WTC11 (cell line): ENCODE results near the gene PLXND1. TPM values are rescaled to one million over a fixed set of nuclear protein-coding genes. Genes with fewer than 3 reads are reported as not detected.

Source experiments
- ATAC-seq: fragments of 200-7000 bp; cut with Tn5 transposase; 2 replicates; pipeline ENCODE4 v1.10.0; 2021; ENCODE audit warnings: mild to moderate bottlenecking, moderate library complexity
- CTCF ChIA-PET: fragments of 300-600 bp; sonication (Branson Sonifier 250); formaldehyde crosslinking; loops from one replicate; lab custom pipeline; 2021; ENCODE audit warnings: antibody characterized with exemption; lab: Charles Lee
- POLR2A ChIA-PET: fragments of 350-600 bp; sonication (Branson Sonifier 250); formaldehyde crosslinking; loops from one replicate; lab custom pipeline; 2021; ENCODE audit warnings: antibody characterized with exemption; lab: Charles Lee
- DNase-seq: peaks from one replicate; pipeline ENCODE4 v3.0.0; 2021; ENCODE audit warnings: low spot score
- H3K27ac Mint-ChIP-seq: 2 replicates; pipeline ENCODE4 v1.8.0; 2021; ENCODE audit warnings: mixed read lengths
- H3K27me3 Mint-ChIP-seq: 2 replicates; pipeline ENCODE4 v1.8.0; 2021; ENCODE audit warnings: low read depth, mild to moderate bottlenecking, moderate library complexity, mixed read lengths
- H3K36me3 Mint-ChIP-seq: 2 replicates; pipeline ENCODE4 v1.8.0; 2021; ENCODE audit warnings: mixed read lengths
- H3K4me1 Mint-ChIP-seq: 2 replicates; pipeline ENCODE4 v1.8.0; 2022; ENCODE audit warnings: mixed read lengths
- H3K4me3 Mint-ChIP-seq: 2 replicates; pipeline ENCODE4 v1.8.0; 2021; ENCODE audit warnings: mild to moderate bottlenecking, moderate library complexity, mixed read lengths
- H3K9me3 Mint-ChIP-seq: 2 replicates; pipeline ENCODE4 v1.8.0; 2021; ENCODE audit warnings: mixed read lengths
- ATF2 ChIP-seq: sonication (generic); formaldehyde crosslinking; IDR thresholded peaks from 2 replicates; pipeline ENCODE4 v1.8.1; 2022; ENCODE audit warnings: low read depth, missing genetic modification reagents, borderline replicate concordance
- CDX4 ChIP-seq: fragments of 250-450 bp; sonication (Bioruptor Pico); IDR thresholded peaks from 2 replicates; pipeline ENCODE4 v1.9.0; 2021; ENCODE audit warnings: moderate library complexity, mild to moderate bottlenecking, inconsistent platforms, borderline replicate concordance
- ERG ChIP-seq: fragments of 250-450 bp; sonication (Bioruptor Pico); IDR thresholded peaks from 2 replicates; pipeline ENCODE4 v1.8.0; 2021; ENCODE audit warnings: mild to moderate bottlenecking
- FOXP1 ChIP-seq: sonication (generic); formaldehyde crosslinking; IDR thresholded peaks from 2 replicates; pipeline ENCODE4 v1.8.0; 2022; ENCODE audit warnings: missing genetic modification reagents, mild to moderate bottlenecking, moderate library complexity, borderline replicate concordance
- FOXP4 ChIP-seq: sonication (generic); formaldehyde crosslinking; IDR thresholded peaks from 2 replicates; pipeline ENCODE4 v1.8.0; 2022; ENCODE audit warnings: mild to moderate bottlenecking, missing genetic modification reagents
- JAZF1 ChIP-seq: fragments of 250-450 bp; sonication (Bioruptor Pico); IDR thresholded peaks from 2 replicates; pipeline ENCODE4 v1.9.0; 2021; ENCODE audit warnings: moderate library complexity, mild to moderate bottlenecking, inconsistent platforms
- JUN ChIP-seq: sonication (generic); formaldehyde crosslinking; IDR thresholded peaks from 2 replicates; pipeline ENCODE4 v1.8.0; 2023; ENCODE audit warnings: mild to moderate bottlenecking, missing genetic modification reagents
- MLX ChIP-seq: sonication (generic); formaldehyde crosslinking; IDR thresholded peaks from 2 replicates; pipeline ENCODE4 v1.8.1; 2023; ENCODE audit warnings: mild to moderate bottlenecking, missing genetic modification reagents, moderate library complexity
- NR2C2 ChIP-seq: sonication (generic); formaldehyde crosslinking; IDR thresholded peaks from 2 replicates; pipeline ENCODE4 v1.8.0; 2022; ENCODE audit warnings: mild to moderate bottlenecking, missing genetic modification reagents
- TCF7 ChIP-seq: sonication (generic); formaldehyde crosslinking; IDR thresholded peaks from 2 replicates; pipeline ENCODE4 v1.8.0; 2022; ENCODE audit warnings: mild to moderate bottlenecking, low read depth, missing genetic modification reagents, moderate library complexity
- USF2 ChIP-seq: sonication (generic); formaldehyde crosslinking; IDR thresholded peaks from 2 replicates; pipeline ENCODE4 v1.8.1; 2023; ENCODE audit warnings: mild to moderate bottlenecking, missing genetic modification reagents, moderate library complexity
- ZNF281 ChIP-seq: sonication (generic); formaldehyde crosslinking; IDR thresholded peaks from 2 replicates; pipeline ENCODE4 v1.8.0; 2023; ENCODE audit warnings: mild to moderate bottlenecking, missing genetic modification reagents
- total RNA-seq: library from RNA; stranded (reverse); gene quantifications from 3 replicates; pipeline ENCODE4 v1.2.3, GENCODE V29; 2021

Gene PLXND1
- total RNA-seq, 1 experiment from 2014 or later: 56.7 TPM

GRCh38 chr3:129560269-129560787, 46.1 kb downstream of the PLXND1 start (continued):
- no peak for TF ChIP-seq FOXP4 (CRISPR knock-in tag)
- no peak for TF ChIP-seq NR2C2 (CRISPR knock-in tag)
- TF ChIP-seq, all 79 proteins: peak for 0

- CTCF ChIA-PET: interaction anchor here (1.4 kb wide), 1 partner anchor 69 kb away, joined by 9 read pairs; no protein-coding TSS in a partner anchor
- Mint-ChIP-seq H3K27ac (no peak overlapping the region), H3K36me3 (peaks cover 5% of the 10 kb centered on the region), H3K4me1 (peaks cover 31% of the 10 kb centered on the region), H3K27me3 (no peaks in the 10 kb centered on the region), H3K4me3 (no peak overlapping the region), H3K9me3 (no peaks in the 10 kb centered on the region)
- POLR2A ChIA-PET: no interaction called here
- no peak for ATAC-seq
- no peak for DNase-seq
- TF ChIP-seq JUN: no peak
- no peak for TF ChIP-seq USF2 (CRISPR knock-in tag)
- TF ChIP-seq JAZF1 (CRISPR knock-in tag): no peak
- TF ChIP-seq MLX (CRISPR knock-in tag): no peak
Measured at GRCh38 chr3:129559565-129560079, 46.9 kb downstream of the PLXND1 start.

GRCh38 chr3:129558772-129559564, 47.5 kb downstream of the PLXND1 start:
- ChIA-PET CTCF (interaction anchor here (0.6 to 1.7 kb wide), 3 partner anchors 69 to 908 kb away, joined by 4 to 9 read pairs (median 5); no protein-coding TSS in a partner anchor), POLR2A (no interaction called here)
- no peaks in the 10 kb centered on the region for H3K9me3 Mint-ChIP-seq
- DNase-seq (no peak), ATAC-seq (peak; percentile 20)
- H3K27me3 Mint-ChIP-seq: no peaks in the 10 kb centered on the region
- peaks cover 38% of the 10 kb centered on the region for H3K4me1 Mint-ChIP-seq
- H3K27ac Mint-ChIP-seq: no peak overlapping the region
- H3K4me3 Mint-ChIP-seq: no peak overlapping the region
- H3K36me3 Mint-ChIP-seq: peaks cover 5% of the 10 kb centered on the region
- TF ChIP-seq CDX4: no peak
- 0 out of 2 replicates have a peak, but pooled peaks have one; percentile 32 for TF ChIP-seq FOXP1 (CRISPR knock-in tag)
- no peak for TF ChIP-seq TCF7 (CRISPR knock-in tag)
- TF ChIP-seq ZNF281 (CRISPR knock-in tag): no peak
- no peak for TF ChIP-seq ATF2 (CRISPR knock-in tag)
- TF ChIP-seq ERG (CRISPR knock-in tag): no peak
- no peak for TF ChIP-seq MLX (CRISPR knock-in tag)
